AG09309 (cell line): ENCODE data around the gene OLAH.
A peak's percentile ranks its signal among the peaks of the same experiment; 100 is the strongest.
"Not testable (repeated sequence)": the region's sequence is repeated elsewhere in the genome, so short reads cannot be mapped to it uniquely, and the experiment has no call there.

Source experiments
- DNase-seq: peaks from one replicate; pipeline ENCODE4 v3.0.0-alpha.2; 2010; ENCODE audit warnings: low read depth
- H3K4me3 ChIP-seq: 2 replicates; pipeline ENCODE4 v1.5.1; 2011; ENCODE audit warnings: mild to moderate bottlenecking, low read depth, low read length, moderate library complexity; ENCODE audit not compliant: control insufficient read depth
- CTCF ChIP-seq: IDR thresholded peaks from 2 replicates; pipeline ENCODE4 v1.5.1; 2011; ENCODE audit warnings: mild to moderate bottlenecking, low read depth, low read length, inconsistent platforms; ENCODE audit not compliant: insufficient read depth, control insufficient read depth; ENCODE audit errors: missing control alignments

The OLAH gene

GRCh38 chr10:15043674-15044073 lies at the start of gene OLAH:
Gene OLAH, plus strand, starts transcription at chr10:15043943. Its CDS starts 3,346 bp downstream, at chr10:15047289.
- DNase-seq = no peak
- no peak within 1 kb of the TSS for H3K4me3 ChIP-seq
- no peak for TF ChIP-seq CTCF

GRCh38 chr10:14995964-14996565 lies 47.7 kb upstream of the OLAH start:
- DNase-seq = no peak
- TF ChIP-seq CTCF = no peak
- peak overlapping the region; percentile 27 for H3K4me3 ChIP-seq

- DNase-seq, H3K4me3 ChIP-seq: not testable (repeated sequence)
Measured at GRCh38 chr10:15013530-15013929, 30.2 kb upstream of the OLAH start.

- no peak for TF ChIP-seq CTCF
Measured at GRCh38 chr10:15015451-15015850, 28.3 kb upstream of the OLAH start.

GRCh38 chr10:15020966-15021365 lies 22.8 kb upstream of the OLAH start:
- DNase-seq, H3K4me3 ChIP-seq: not testable (repeated sequence)

More at GRCh38 chr10:15015451-15015850, 28.3 kb upstream of the OLAH start:
- no peak overlapping the region for H3K4me3 ChIP-seq
- no peak for DNase-seq

GRCh38 chr10:15023079-15023478 lies 20.7 kb upstream of the OLAH start:
- H3K4me3 ChIP-seq, DNase-seq: not testable (repeated sequence)

GRCh38 chr10:15024017-15025004 lies 19.4 kb upstream of the OLAH start:
- not testable (repeated sequence) for DNase-seq, H3K4me3 ChIP-seq

GRCh38 chr10:15025040-15025439 lies 18.7 kb upstream of the OLAH start:
- DNase-seq, H3K4me3 ChIP-seq: not testable (repeated sequence)

- no peak for DNase-seq
- no peak for TF ChIP-seq CTCF
- no peak overlapping the region for H3K4me3 ChIP-seq
Measured at GRCh38 chr10:15027741-15028140, 16.0 kb upstream of the OLAH start.
